Measurements from ENCODE around the gene HEYL.

The HEYL gene

GRCh38 chr1:39639305-39640130 is at the start of gene HEYL:
Gene HEYL, minus strand, starts transcription at chr1:39639643. Its CDS starts 18 bp downstream, at chr1:39639625.
- no peak for DNase-seq (ENCODE audit: low read depth)
- TF ChIP-seq CTCF (IDR thresholded peaks at IDR 0.05; ENCODE audit: control insufficient read depth, insufficient read depth, low read depth, low read length, missing control alignments), result peak; percentile 21
- H3K4me3 ChIP-seq (ENCODE audit: control insufficient read depth, low read depth, low read length), result peak within 1 kb of the TSS; percentile 14; the same call in 1 of the 2 replicates

- no peak for TF ChIP-seq CTCF (IDR thresholded peaks at IDR 0.05; ENCODE audit: control insufficient read depth, insufficient read depth, low read depth, low read length, missing control alignments)
- no peak for DNase-seq (ENCODE audit: low read depth)
- no peak overlapping the region for H3K4me3 ChIP-seq (ENCODE audit: control insufficient read depth, low read depth, low read length)
Observed at GRCh38 chr1:39689214-39689613, 49.8 kb upstream of the HEYL start.

- H3K4me3 ChIP-seq (ENCODE audit: control insufficient read depth, low read depth, low read length), result no peak overlapping the region
- no peak for TF ChIP-seq CTCF (IDR thresholded peaks at IDR 0.05; ENCODE audit: control insufficient read depth, insufficient read depth, low read depth, low read length, missing control alignments)
- DNase-seq (ENCODE audit: low read depth), result no peak
Observed at GRCh38 chr1:39688706-39689105, 49.3 kb upstream of the HEYL start.

- DNase-seq (ENCODE audit: low read depth), result no peak
- TF ChIP-seq CTCF (IDR thresholded peaks at IDR 0.05; ENCODE audit: control insufficient read depth, insufficient read depth, low read depth, low read length, missing control alignments), result no peak
Observed at GRCh38 chr1:39687243-39687642, 47.8 kb upstream of the HEYL start.

GRCh38 chr1:39685071-39685470 is 45.6 kb upstream of the HEYL start:
- no peak for TF ChIP-seq CTCF (IDR thresholded peaks at IDR 0.05; ENCODE audit: control insufficient read depth, insufficient read depth, low read depth, low read length, missing control alignments)
- DNase-seq (ENCODE audit: low read depth), result no peak
- H3K4me3 ChIP-seq (ENCODE audit: control insufficient read depth, low read depth, low read length), result no peak overlapping the region

More at GRCh38 chr1:39687243-39687642, 47.8 kb upstream of the HEYL start:
- H3K4me3 ChIP-seq (ENCODE audit: control insufficient read depth, low read depth, low read length), result no peak overlapping the region

GRCh38 chr1:39684313-39684664 is 44.8 kb upstream of the HEYL start:
- no peak for DNase-seq (ENCODE audit: low read depth)
- TF ChIP-seq CTCF (IDR thresholded peaks at IDR 0.05; ENCODE audit: control insufficient read depth, insufficient read depth, low read depth, low read length, missing control alignments), result no peak
- no peak overlapping the region for H3K4me3 ChIP-seq (ENCODE audit: control insufficient read depth, low read depth, low read length)
